HCT116 (cell line): Measurements from ENCODE around the gene LINC00237. TPM values are rescaled to one million over a fixed set of nuclear protein-coding genes. Genes with fewer than 3 reads are reported as not detected.

Source experiments
- ATAC-seq: fragments of 200-7000 bp; cut with Tn5 transposase; 2 replicates; pipeline ENCODE4 v1.9.1; 2020; ENCODE audit warnings: mild to moderate bottlenecking, moderate library complexity
- BruUV-seq: library from RNA; stranded (reverse); fragments of 400-500 nt; replicated peaks from 2 replicates; lab custom pipeline; 2021; lab: Mats Ljungman, UMichigan
- CTCF ChIA-PET: fragments of 300-600 bp; sonication (Branson Sonifier 250); formaldehyde crosslinking; loops from one replicate; lab custom pipeline; 2021; ENCODE audit warnings: antibody characterized with exemption; lab: Charles Lee
- POLR2A ChIA-PET: fragments of 300-600, 350-600 bp; sonication (Branson Sonifier 250); formaldehyde crosslinking; loops from one replicate; lab custom pipeline; 2021; ENCODE audit warnings: antibody characterized with exemption; lab: Charles Lee
- RAD21 ChIA-PET, 2 experiments: fragments of 300-600 bp; sonication (Branson Sonifier 250); formaldehyde crosslinking; loops; one replicate each; lab custom pipeline; 2023; ENCODE audit warnings: low total read pairs in 2 of 2; ENCODE audit not compliant: uncharacterized antibody in 2 of 2, unreplicated experiment in 2 of 2, low non-redundant PET in 1 of 2; lab: Charles Lee
- DNase-seq: peaks from one replicate; pipeline ENCODE4 v3.0.0-alpha.2; 2010; ENCODE audit warnings: low read depth, low spot score
- H2AFZ ChIP-seq: fragments of 200-600 bp; shearing (Covaris generic), sonication (generic); 2 replicates; pipeline ENCODE4 v1.6.1; 2017; ENCODE audit warnings: low read depth, mixed run types, mixed read lengths, antibody characterized with exemption, low read length; ENCODE audit not compliant: poor library complexity, severe bottlenecking
- H3K27ac ChIP-seq: 2 replicates; pipeline ENCODE4 v1.5.1; 2012; ENCODE audit warnings: low read depth, low read length
- H3K27me3 ChIP-seq: fragments of 200-600 bp; sonication (generic); 2 replicates; pipeline ENCODE4 v1.6.1; 2016; ENCODE audit warnings: mixed run types, low read length, mixed read lengths; ENCODE audit not compliant: insufficient read depth
- H3K36me3 ChIP-seq, 2 experiments: fragments of 200-500 bp in 1 of 2; fragments of 200-600 bp in 1 of 2; sonication (Bioruptor generic) in 1 of 2; sonication (generic) in 1 of 2; 2 replicates each; pipeline versions ENCODE4 v1.5.1 to v1.6.1; 2014 to 2016; ENCODE audit warnings: low read length in 2 of 2, inconsistent platforms in 1 of 2, mixed read lengths in 1 of 2, mixed run types in 1 of 2; ENCODE audit not compliant: insufficient read depth in 2 of 2, control insufficient read depth in 1 of 2
- H3K4me1 ChIP-seq, 2 experiments: fragments of 200-600 bp in 1 of 2; sonication (generic) in 1 of 2; 2 replicates each; pipeline versions ENCODE4 v1.5.1 to v1.6.1; 2012 to 2017; ENCODE audit warnings: low read length in 2 of 2, inconsistent platforms in 1 of 2, mild to moderate bottlenecking in 1 of 2, mixed read lengths in 1 of 2, mixed run types in 1 of 2, moderate library complexity in 1 of 2; ENCODE audit not compliant: insufficient read depth in 2 of 2, control insufficient read depth in 1 of 2
- H3K4me2 ChIP-seq: fragments of 200-600 bp; sonication (generic); 2 replicates; pipeline ENCODE4 v1.6.1; 2017; ENCODE audit warnings: mixed run types, low read length, mixed read lengths
- H3K4me3 ChIP-seq, 2 experiments: fragments of 200-600 bp in 1 of 2; sonication (generic) in 1 of 2; replicated peaks in 1 of 2; 2 replicates each; pipeline ENCODE4 v1.5.1; 2011 to 2016; ENCODE audit warnings: low read length in 2 of 2, control low read depth in 1 of 2, low read depth in 1 of 2, mild to moderate bottlenecking in 1 of 2, mixed read lengths in 1 of 2, mixed run types in 1 of 2
- H3K79me2 ChIP-seq: fragments of 200-600 bp; sonication (generic); 2 replicates; pipeline ENCODE4 v1.6.1; 2017; ENCODE audit warnings: mild to moderate bottlenecking, mixed run types, low read length, moderate library complexity, mixed read lengths; ENCODE audit not compliant: insufficient read depth
- H3K9ac ChIP-seq: fragments of 200-600 bp; sonication (generic); 2 replicates; pipeline ENCODE4 v1.6.1; 2016; ENCODE audit warnings: low read length, mixed read lengths
- H3K9me2 ChIP-seq: fragments of 200-600 bp; sonication (generic), shearing (Covaris generic); 2 replicates; pipeline ENCODE4 v1.6.1; 2017; ENCODE audit warnings: mixed run types, mild to moderate bottlenecking, moderate library complexity; ENCODE audit not compliant: insufficient read depth
- H3K9me3 ChIP-seq, 2 experiments: fragments of 200-500 bp in 1 of 2; fragments of 200-600 bp in 1 of 2; sonication (Bioruptor generic) in 1 of 2; sonication (generic) in 1 of 2; 2 replicates each; pipeline ENCODE4 v1.6.1; 2014 to 2017; ENCODE audit warnings: low read length in 2 of 2, mixed read lengths in 2 of 2, inconsistent platforms in 1 of 2, low read depth in 1 of 2, mild to moderate bottlenecking in 1 of 2, mixed run types in 1 of 2, moderate library complexity in 1 of 2; ENCODE audit not compliant: control insufficient read depth in 1 of 2, insufficient read depth in 1 of 2
- H4K20me1 ChIP-seq: fragments of 200-600 bp; sonication (generic), shearing (Covaris generic); 2 replicates; pipeline ENCODE4 v1.6.1; 2017; ENCODE audit warnings: mixed run types, mild to moderate bottlenecking, moderate library complexity; ENCODE audit not compliant: insufficient read depth
- CEBPB ChIP-seq: IDR thresholded peaks from 2 replicates; pipeline ENCODE4 v1.6.1; 2012; ENCODE audit warnings: low read depth
- CTCF ChIP-seq, 3 experiments: fragments of 200-600 bp in 1 of 3; sonication (generic) in 1 of 3; IDR thresholded peaks in 2 of 3; conservative IDR thresholded peaks in 1 of 3; 2 replicates each; pipeline ENCODE4 v1.5.1; 2012 to 2017; ENCODE audit warnings: low read depth in 2 of 3, low read length in 2 of 3, antibody characterized with exemption in 1 of 3, borderline replicate concordance in 1 of 3, control low read depth in 1 of 3, mild to moderate bottlenecking in 1 of 3, mixed read lengths in 1 of 3, mixed run types in 1 of 3, moderate library complexity in 1 of 3; ENCODE audit not compliant: insufficient read depth in 1 of 3
- JUND ChIP-seq: IDR thresholded peaks from 2 replicates; pipeline ENCODE4 v1.6.1; 2012
- POLR2A ChIP-seq: IDR thresholded peaks from 2 replicates; pipeline ENCODE4 v1.7.0; 2011; ENCODE audit warnings: borderline replicate concordance; ENCODE audit not compliant: insufficient read depth, insufficient read length; ENCODE audit errors: extremely low read depth
- POLR2AphosphoS5 ChIP-seq: IDR thresholded peaks from 2 replicates; pipeline ENCODE4 v1.6.1; 2011; ENCODE audit warnings: mild to moderate bottlenecking, low read depth, low read length, moderate library complexity
- REST ChIP-seq: IDR thresholded peaks from 2 replicates; pipeline ENCODE4 v1.6.1; 2012; ENCODE audit warnings: low read depth
- SP1 ChIP-seq: IDR thresholded peaks from 2 replicates; pipeline ENCODE4 v1.6.1; 2012; ENCODE audit warnings: low read depth
- intact Hi-C: fragments of 100-400 bp; cut with micrococcal nuclease; formaldehyde crosslinking; loops from 2 replicates; pipeline ENCODE4 v1.10.0; 2022
- total RNA-seq: library from RNA; stranded (reverse); gene quantifications from one replicate; pipeline ENCODE4 v1.2.1, GENCODE V29; 2021; ENCODE audit not compliant: unreplicated experiment

Gene LINC00237
- total RNA-seq, 1 experiment from 2014 or later = not detected

- POLR2A ChIA-PET = interaction anchor here (0.9 kb wide), 1 partner anchor 8 kb away, joined by 3 read pairs; the partner anchor contains the start of gene KIZ
- Histone ChIP-seq H2AFZ (no peak overlapping the region), H3K9me3 (no peaks in the 10 kb centered on the region), H3K4me3 (no peak overlapping the region), H3K27ac (no peak overlapping the region), H3K9me2 (no peaks in the 10 kb centered on the region), H4K20me1 (no peaks in the 10 kb centered on the region), H3K79me2 (no peaks in the 10 kb centered on the region), H3K4me1 (no peaks in the 10 kb centered on the region), H3K9ac (no peak overlapping the region), H3K36me3 (0 out of 4 replicates have a peak, but pooled peaks cover 0 to 3% of the 10 kb centered on the region in 2 experiments), H3K27me3 (no peaks in the 10 kb centered on the region), H3K4me2 (no peak overlapping the region)
- DNase-seq = no peak
- RAD21 ChIA-PET = no interaction called here
- ATAC-seq = no peak
- no TSS peak for BruUV-seq
- CTCF ChIA-PET = no interaction called here
- TF ChIP-seq POLR2AphosphoS5 (no peak), SP1 (no peak), REST (no peak), JUND (no peak), POLR2A (no peak), CEBPB (no peak), CTCF (IDR thresholded peaks at IDR 0.05 in 2 of 3, conservative IDR thresholded peaks at IDR 0.05 in 1 of 3; ENCODE audit: borderline replicate concordance in 1 of 3, insufficient read depth in 1 of 3, low read depth in 2 of 3, low read length in 2 of 3) (no peak)
- intact Hi-C loops = no loop called here
Measured at GRCh38 chr20:21133917-21134622, 27.9 kb upstream of the LINC00237 start.
